ENCODE results near the gene TNFSF9. TPM values are rescaled to one million over a fixed set of nuclear protein-coding genes. Genes with fewer than 3 reads are reported as not detected.

The TNFSF9 gene, protein sequence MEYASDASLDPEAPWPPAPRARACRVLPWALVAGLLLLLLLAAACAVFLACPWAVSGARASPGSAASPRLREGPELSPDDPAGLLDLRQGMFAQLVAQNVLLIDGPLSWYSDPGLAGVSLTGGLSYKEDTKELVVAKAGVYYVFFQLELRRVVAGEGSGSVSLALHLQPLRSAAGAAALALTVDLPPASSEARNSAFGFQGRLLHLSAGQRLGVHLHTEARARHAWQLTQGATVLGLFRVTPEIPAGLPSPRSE
- not detected in 2 replicates for total RNA-seq

DNA sequence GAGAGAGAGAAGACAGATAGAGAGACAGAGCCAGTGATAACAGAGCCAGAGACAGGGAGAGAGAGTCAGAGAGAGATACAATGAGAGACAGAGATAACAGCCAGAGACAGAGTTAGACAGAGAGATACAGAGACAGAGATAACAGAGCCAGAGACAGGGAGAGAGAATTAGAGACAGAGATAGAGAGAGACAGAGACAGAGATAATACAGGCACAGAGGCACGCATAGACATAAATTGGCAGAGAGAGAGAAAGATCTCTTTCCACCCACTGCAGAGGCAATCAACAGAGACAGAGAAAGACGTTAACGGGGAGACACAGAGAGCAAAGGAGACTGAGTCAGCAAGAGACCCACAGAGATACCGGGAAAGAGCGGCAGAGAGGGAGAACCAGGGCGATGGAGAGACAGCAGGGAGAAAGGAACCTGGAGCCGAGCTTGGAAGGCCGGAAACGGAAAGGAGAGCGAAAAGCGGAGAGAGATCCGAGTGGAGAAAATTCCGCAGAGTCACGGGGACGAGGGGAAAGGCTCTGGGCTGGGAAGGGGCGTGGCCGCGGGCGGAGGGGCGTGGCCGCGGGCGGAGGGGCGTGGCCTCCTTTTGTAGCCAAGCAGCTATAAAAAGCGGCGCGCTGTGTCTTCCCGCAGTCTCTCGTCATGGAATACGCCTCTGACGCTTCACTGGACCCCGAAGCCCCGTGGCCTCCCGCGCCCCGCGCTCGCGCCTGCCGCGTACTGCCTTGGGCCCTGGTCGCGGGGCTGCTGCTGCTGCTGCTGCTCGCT, at the start of gene TNFSF9:
TNFSF9 (plus strand) TSS at position 641 of the 777 bp plus-strand sequence; CDS start at position 652, 11 bp downstream.

GRCh38 chr19:6481541-6482342, 49.1 kb upstream of the TNFSF9 start, which contains the start of gene DENND1C:
TSS of gene DENND1C (minus strand) at chr19:6481787. CDS start at chr19:6481695, 92 bp downstream.

DNA sequence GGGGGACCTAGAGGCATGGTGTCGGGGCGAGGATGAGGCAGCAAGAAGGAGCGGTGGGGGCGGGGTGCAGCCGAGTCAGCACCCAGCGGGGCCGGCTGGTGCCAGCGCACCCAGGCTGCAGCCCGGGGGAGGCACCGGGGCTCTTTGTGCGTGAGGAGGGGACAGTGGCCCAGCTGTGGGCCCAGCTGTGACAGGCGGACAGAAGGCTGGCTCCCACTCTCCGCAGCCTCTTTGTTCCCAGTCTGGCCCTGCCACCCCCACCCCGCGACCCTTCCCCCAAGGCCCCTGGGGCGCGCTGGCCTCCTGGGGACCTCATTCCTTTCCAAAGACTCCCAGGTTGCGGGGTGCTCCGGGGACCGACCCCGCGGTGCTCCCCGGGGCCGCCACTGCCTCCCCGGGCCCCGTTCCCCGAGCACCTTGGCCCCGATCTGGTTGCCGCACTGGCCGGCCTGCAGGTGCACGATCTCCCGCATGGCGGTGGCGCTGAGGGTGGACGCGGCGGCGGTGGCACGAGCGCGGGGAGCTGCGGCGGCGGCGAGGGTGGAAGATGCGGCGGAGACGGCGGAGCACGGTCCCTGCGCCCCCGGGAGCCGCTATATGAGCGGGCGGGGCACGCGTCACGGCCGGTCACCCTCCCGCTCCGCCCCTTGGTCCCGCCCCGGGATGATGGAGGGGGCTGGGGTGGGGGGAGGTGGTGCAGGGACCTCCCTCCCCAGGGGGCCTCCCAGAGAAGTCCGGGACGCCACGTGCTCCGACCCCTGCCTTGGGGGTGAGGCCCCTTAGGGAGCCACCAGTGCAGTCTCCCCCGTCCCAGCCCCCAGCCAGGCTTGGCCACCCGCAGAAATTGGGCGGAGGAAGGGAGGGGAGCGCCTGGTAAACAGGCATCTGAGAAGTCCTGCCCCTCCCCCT, 28.8 kb upstream of the TNFSF9 start, which contains the start of gene TUBB4A:
TUBB4A (minus strand) TSS at position 570 of the 909 bp plus-strand sequence; CDS start at position 473, 97 bp downstream.

Small RNAs within 50 kb of the gene (small RNA-seq; reads per million reads assigned to genes)
- gene AC010503.2 (not detected), gene RF00019 (not detected)

Other genes starting within 250 kb of the TNFSF9 start
- 0.11 TPM in 1 of 2 replicates, not detected in the other for gene ACER1, start 197.4 kb upstream of the TNFSF9 start, total RNA-seq
- 32.2 and 56.3 TPM in 2 replicates for gene CLPP, start 169.5 kb upstream of the TNFSF9 start, total RNA-seq
- 71.4 and 73.0 TPM in 2 replicates for gene ALKBH7, start 158.2 kb upstream of the TNFSF9 start, total RNA-seq
- 1.2 and 1.4 TPM in 2 replicates for gene PSPN, start 155.1 kb upstream of the TNFSF9 start, total RNA-seq
- gene GTF2F1, start 137.9 kb upstream of the TNFSF9 start, total RNA-seq = 43.7 and 70.3 TPM in 2 replicates
- gene KHSRP, start 106.2 kb upstream of the TNFSF9 start, total RNA-seq = 79.7 and 92.4 TPM in 2 replicates
- gene SLC25A41, start 97.3 kb upstream of the TNFSF9 start, total RNA-seq = not detected in 2 replicates
- gene SLC25A23, start 71.2 kb upstream of the TNFSF9 start, total RNA-seq = 4.7 and 5.4 TPM in 2 replicates
- 0.39 and 0.65 TPM in 2 replicates for gene CRB3, start 66.8 kb upstream of the TNFSF9 start, total RNA-seq
- gene DENND1C, start 49.2 kb upstream of the TNFSF9 start, total RNA-seq = not detected in 2 replicates
- gene TUBB4A, start 28.7 kb upstream of the TNFSF9 start, total RNA-seq = not detected in 2 replicates
- gene CD70, start 60.1 kb downstream of the TNFSF9 start, total RNA-seq = not detected in 2 replicates
- not detected in 2 replicates for gene TNFSF14, start 139.1 kb downstream of the TNFSF9 start, total RNA-seq
- gene C3, start 189.6 kb downstream of the TNFSF9 start, total RNA-seq = 0.33 TPM in 1 of 2 replicates, not detected in the other
- gene GPR108, start 206.6 kb downstream of the TNFSF9 start, total RNA-seq = 47.0 and 53.4 TPM in 2 replicates
- gene TRIP10, start 208.7 kb downstream of the TNFSF9 start, total RNA-seq = 136 and 162 TPM in 2 replicates
- gene SH2D3A, start 236.4 kb downstream of the TNFSF9 start, total RNA-seq = 50.3 and 105 TPM in 2 replicates
- not detected in 2 replicates for gene VAV1, start 241.7 kb downstream of the TNFSF9 start, total RNA-seq

Measured in placental epithelial cell (primary cell).